K562 (cell line): Measurements from ENCODE around the gene SLC32A1. TPM values are rescaled to one million over a fixed set of nuclear protein-coding genes. Genes with fewer than 3 reads are reported as not detected.

ENCODE experiments used
- CHAMP1 ChIP-seq: fragments of 450-650 bp; IDR thresholded peaks from 2 replicates; pipeline ENCODE4 v1.6.1; 2016; ENCODE audit warnings: mild to moderate bottlenecking
- CREM ChIP-seq: IDR thresholded peaks from 2 replicates; pipeline ENCODE4 v1.6.1; 2014; ENCODE audit warnings: antibody characterized with exemption, low read depth
- CXXC5 ChIP-seq: fragments of 250-450 bp; sonication (Bioruptor Pico); IDR thresholded peaks from 2 replicates; pipeline ENCODE4 v1.8.0; 2022; ENCODE audit warnings: inconsistent platforms, mild to moderate bottlenecking, moderate library complexity
- POLR3G ChIP-seq: IDR thresholded peaks from 2 replicates; pipeline ENCODE4 v1.6.1; 2011; ENCODE audit not compliant: insufficient read length, insufficient replicate concordance; ENCODE audit errors: extremely low read depth
- PTRF ChIP-seq: fragments of 450-650 bp; IDR thresholded peaks from 2 replicates; pipeline ENCODE4 v1.6.1; 2016; ENCODE audit warnings: mild to moderate bottlenecking, missing genetic modification characterization, missing compliant biosample characterization
- REST ChIP-seq, 2 experiments: fragments of 450-650 bp; formaldehyde crosslinking in 1 of 2; IDR thresholded peaks; 2 replicates each; pipeline versions ENCODE4 v1.4.0 to v1.6.1; 2014 to 2020; ENCODE audit warnings: mild to moderate bottlenecking in 2 of 2, borderline replicate concordance in 1 of 2, low read depth in 1 of 2
- STAG1 ChIP-seq: sonication (generic); formaldehyde crosslinking; IDR thresholded peaks from 2 replicates; pipeline ENCODE4 v1.5.0; 2020; ENCODE audit warnings: missing genetic modification reagents, borderline replicate concordance
- TAF7 ChIP-seq: fragments of 450-650 bp; IDR thresholded peaks from 2 replicates; pipeline ENCODE4 v1.6.1; 2016; ENCODE audit warnings: missing genetic modification characterization, missing compliant biosample characterization
- ZNF134 ChIP-seq: fragments of 250-450 bp; sonication (Bioruptor Pico); conservative IDR thresholded peaks from 2 replicates; pipeline ENCODE4 v1.4.0; 2020
- ZNF766 ChIP-seq: fragments of 200-800 bp; sonication (Bioruptor generic); conservative IDR thresholded peaks from 2 replicates; pipeline ENCODE4 v1.6.1; 2016; ENCODE audit warnings: missing genetic modification characterization, missing compliant biosample characterization
- polyA plus RNA-seq, 8 experiments: library from polyadenylated mRNA; depleted of rRNA in 4 of 8; stranded (reverse) in 5 of 8; unstranded in 3 of 8; fragments of >200 nt; fragmentation: Nextera tagmentation in 2 of 8; fragmentation: Illumina TruSeq in 1 of 8; extraction: Ambion mirVana in 2 of 8; extraction: Trizol in 1 of 8; gene quantifications; 2 replicates each; pipeline versions ENCODE4 v1.2.1 to v1.2.3, GENCODE V29; 2011 to 2014; ENCODE audit warnings: inconsistent platforms in 1 of 8, missing spikeins in 1 of 8
- total RNA-seq, 7 experiments: library from RNA; depleted of rRNA in 6 of 7; stranded (reverse); fragments of >200 nt in 6 of 7; fragmentation: Illumina TruSeq in 2 of 7; extraction: Trizol in 2 of 7; gene quantifications; 2 replicates each; pipeline versions ENCODE4 v1.2.1 to v1.2.3, GENCODE V29; 2011 to 2021; ENCODE audit warnings: low replicate concordance in 1 of 7
- TF ChIP-seq, protein P1 (sequence below): fragments of 200-800 bp; sonication (Bioruptor generic); IDR thresholded peaks from 2 replicates; pipeline ENCODE4 v1.6.1; 2017; ENCODE audit warnings: missing genetic modification characterization, missing compliant biosample characterization
- TF ChIP-seq, protein P2 (sequence below): fragments of 250-450 bp; sonication (Bioruptor Pico); IDR thresholded peaks from 2 replicates; pipeline ENCODE4 v1.4.0; 2020; ENCODE audit warnings: mild to moderate bottlenecking, moderate library complexity

SLC32A1 gene
- total and polyA plus RNA-seq, 9 of the 15 experiments (the other 6 are each of a cell fraction or from before 2014, with no cell fraction given) = not detected

GRCh38 chr20:38680500-38681306, 43.6 kb upstream of the SLC32A1 start (continued):
- TF ChIP-seq CHAMP1 (0 out of 2 replicates have a peak, but pooled peaks have one; percentile 36), CREM (0 out of 2 replicates have a peak, but pooled peaks have one; percentile 13), TAF7 (no peak), POLR3G (no peak), CXXC5 (CRISPR knock-in tag) (peak; percentile 39), STAG1 (peak; percentile 26; the same call in 1 of the 2 replicates), ZNF134 (CRISPR knock-in tag) (0 out of 2 replicates have a peak, but pooled peaks have one; percentile 27), REST (IDR thresholded peaks at IDR 0.05; ENCODE audit: borderline replicate concordance) (peak; percentile 99), REST (CRISPR knock-in tag; IDR thresholded peaks at IDR 0.05; ENCODE audit: low read depth) (peak; percentile 96), PTRF (tag) (no peak), ZNF766 (CRISPR knock-in tag) (peak; percentile 78)
- TF ChIP-seq, protein P1, sequence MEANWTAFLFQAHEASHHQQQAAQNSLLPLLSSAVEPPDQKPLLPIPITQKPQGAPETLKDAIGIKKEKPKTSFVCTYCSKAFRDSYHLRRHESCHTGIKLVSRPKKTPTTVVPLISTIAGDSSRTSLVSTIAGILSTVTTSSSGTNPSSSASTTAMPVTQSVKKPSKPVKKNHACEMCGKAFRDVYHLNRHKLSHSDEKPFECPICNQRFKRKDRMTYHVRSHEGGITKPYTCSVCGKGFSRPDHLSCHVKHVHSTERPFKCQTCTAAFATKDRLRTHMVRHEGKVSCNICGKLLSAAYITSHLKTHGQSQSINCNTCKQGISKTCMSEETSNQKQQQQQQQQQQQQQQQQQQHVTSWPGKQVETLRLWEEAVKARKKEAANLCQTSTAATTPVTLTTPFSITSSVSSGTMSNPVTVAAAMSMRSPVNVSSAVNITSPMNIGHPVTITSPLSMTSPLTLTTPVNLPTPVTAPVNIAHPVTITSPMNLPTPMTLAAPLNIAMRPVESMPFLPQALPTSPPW (CRISPR knock-in tag) = peak; percentile 17; the same call in 1 of the 2 replicates
- TF ChIP-seq, protein P2, sequence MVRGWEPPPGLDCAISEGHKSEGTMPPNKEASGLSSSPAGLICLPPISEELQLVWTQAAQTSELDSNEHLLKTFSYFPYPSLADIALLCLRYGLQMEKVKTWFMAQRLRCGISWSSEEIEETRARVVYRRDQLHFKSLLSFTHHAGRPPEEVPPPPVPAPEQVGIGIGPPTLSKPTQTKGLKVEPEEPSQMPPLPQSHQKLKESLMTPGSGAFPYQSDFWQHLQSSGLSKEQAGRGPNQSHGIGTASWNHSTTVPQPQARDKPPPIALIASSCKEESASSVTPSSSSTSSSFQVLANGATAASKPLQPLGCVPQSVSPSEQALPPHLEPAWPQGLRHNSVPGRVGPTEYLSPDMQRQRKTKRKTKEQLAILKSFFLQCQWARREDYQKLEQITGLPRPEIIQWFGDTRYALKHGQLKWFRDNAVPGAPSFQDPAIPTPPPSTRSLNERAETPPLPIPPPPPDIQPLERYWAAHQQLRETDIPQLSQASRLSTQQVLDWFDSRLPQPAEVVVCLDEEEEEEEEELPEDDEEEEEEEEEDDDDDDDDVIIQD (CRISPR knock-in tag) = no peak
